HUDEP-2 (cell line): Measurements from ENCODE around the gene PPIF.

Source experiments
- DNase-seq, 76 experiments: peaks; one replicate each; lab custom pipeline; 2025; ENCODE audit not compliant: unreplicated experiment in 76 of 76; lab: John Stamatoyannopoulos, UW

The PPIF gene

DNA sequence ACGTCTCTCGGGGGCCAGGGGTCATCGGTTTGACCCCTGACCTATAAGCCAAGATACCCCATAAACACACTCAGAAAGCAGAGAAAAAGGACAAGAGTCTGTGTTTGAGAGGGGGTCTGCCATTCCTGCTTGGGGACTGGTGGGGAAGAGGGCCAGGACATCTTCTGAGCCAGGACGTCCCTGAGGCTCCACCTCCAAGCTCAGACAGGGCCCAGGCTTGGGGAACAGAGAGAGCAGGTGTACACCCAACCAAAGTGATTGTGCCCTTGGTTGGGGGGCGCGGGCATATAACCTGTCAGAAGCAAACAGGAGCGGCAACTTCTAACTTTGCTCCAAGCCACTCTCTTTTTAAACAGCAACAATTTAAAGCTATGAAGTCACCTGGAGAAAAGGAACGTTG, 33.9 kb upstream of the PPIF start:
- no peak for DNase-seq

DNA sequence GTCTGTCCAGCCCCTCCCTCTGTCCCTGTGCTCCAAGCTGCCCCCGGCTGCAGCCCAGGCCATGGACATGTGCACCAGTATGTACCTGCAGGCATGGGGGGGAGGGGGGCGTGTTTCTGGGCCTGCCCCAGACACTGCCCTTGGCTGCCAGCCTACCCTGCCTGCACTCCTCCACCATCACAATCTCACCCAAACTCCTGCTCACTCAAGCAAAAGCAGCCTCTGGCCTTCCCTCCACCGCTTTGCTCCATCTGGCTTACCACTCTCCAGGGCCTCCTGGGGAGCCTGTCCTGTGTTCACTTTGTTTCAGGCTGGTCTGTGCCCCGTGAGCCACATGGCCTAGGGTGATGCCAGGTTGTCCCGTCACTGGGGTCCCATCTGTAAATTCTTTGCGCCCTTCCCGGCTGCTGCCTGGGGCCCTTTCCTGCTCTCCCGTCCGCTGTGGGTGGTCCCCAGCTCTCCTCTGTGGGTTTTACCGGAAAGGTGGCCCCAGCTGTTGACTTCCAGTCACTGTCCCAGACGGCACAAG, 33.3 kb upstream of the PPIF start:
- no peak for DNase-seq

DNA sequence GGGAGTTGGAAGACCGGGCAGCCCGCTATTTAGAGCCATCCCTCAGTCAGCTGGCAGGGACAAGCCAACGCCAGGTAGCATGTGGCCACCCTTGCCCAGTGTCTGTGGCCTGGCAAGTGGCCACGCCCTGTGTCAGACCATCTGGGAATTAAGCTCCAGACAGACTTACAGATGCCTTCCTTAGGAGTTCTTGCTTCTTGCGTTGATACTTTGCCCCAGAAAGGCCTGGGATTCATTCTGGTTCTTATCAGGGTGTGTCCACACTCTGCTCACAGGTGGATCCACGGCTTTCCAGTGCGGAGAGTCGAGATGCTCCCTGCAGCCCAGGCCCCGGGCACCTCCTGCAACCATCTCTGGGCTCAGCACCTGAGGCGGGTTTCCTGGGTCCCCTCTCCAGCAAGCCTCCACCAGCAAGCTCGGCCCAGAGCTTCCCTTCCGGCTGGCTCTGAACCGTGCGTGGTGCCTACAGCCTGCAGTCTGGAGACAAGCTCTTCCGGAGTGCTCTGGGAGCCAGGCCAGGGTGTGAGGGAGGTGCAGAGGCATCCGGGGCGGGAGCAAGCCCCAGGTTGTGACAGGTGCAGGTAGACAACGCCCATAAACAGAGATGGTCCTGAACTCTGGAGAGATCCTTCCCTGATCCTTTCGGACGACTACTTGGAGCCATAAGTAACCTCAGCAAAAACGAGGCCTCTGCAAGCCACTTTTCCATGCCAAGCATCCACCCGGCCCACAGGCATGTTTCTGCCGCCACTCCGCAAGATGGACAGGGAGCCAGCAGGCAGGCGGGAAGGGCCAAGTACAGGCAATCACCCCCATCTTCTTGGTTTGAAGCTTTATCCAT, 32.3 kb upstream of the PPIF start:
- no peak for DNase-seq

DNA sequence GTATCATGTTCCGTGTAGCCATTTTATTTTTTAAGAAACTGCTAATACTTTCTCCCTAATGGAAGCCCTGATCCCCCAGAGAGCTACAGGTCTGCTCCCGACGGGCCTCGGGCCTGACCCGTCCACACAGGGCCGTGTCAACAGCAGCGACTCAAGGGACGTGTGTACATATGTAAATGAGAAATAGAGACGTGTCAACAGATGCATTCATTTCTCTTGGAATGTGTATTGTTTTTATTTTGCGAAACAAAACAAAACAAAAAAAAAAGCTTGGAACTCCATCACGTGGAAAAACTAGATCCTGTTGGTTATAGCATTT, 31.7 kb upstream of the PPIF start:
- DNase-seq: no peak

DNA sequence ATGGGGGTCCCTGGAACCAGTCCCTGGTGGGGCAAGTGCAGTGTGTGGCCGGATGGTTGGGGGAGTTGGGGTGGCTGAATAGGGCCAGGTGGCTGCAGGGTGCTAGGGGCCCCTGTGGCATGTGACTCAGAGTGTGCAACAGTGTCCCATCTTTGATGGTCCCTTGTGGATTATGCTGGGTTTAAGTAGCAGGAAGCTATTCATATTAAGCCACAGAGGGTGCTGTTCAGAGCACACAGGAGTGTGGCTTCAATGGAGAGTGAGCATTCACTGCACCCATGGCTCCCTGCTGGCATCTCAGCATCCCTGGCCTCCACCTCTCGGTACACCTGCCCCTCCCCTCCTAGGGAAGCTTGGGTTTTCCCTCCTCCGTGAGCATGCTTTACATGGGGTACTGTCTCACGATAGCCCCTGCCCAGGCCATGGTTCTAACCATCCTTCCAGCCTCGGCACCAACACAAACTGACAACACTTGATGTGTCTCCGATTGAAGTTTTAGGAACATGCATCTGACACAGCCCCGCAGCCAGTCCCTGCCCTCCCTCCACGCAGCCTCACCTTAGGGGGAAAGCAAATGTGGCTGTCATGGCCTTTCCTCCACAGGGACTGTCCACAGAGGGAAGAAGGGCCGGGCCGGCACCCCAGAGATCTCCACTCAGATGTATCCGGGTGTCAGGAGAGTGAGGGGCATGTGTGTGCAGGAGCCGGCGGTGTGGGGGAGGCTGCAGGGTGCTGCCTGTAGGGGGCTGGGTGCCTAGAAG, 30.4 kb upstream of the PPIF start:
- no peak for DNase-seq

DNA sequence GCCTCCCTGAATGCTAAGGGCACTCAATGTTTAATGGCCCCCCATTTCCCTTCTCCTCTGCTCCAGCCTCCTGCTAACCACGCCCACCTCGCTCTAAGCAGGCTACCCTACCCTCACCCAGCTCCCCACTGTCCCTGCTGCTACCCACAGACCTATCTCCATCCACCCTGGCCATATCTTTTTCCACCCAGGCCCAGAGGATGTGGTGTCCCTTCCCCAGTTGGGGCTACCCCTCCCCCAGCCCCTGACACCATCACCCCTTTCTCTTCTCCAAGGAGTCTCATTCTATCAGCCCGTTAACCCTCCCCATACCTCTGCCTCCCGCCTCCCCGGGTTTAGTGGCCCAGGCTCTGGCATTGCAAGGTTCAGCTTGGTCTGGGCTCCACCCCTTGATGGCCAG, 28.9 kb upstream of the PPIF start:
- DNase-seq: no peak

DNA sequence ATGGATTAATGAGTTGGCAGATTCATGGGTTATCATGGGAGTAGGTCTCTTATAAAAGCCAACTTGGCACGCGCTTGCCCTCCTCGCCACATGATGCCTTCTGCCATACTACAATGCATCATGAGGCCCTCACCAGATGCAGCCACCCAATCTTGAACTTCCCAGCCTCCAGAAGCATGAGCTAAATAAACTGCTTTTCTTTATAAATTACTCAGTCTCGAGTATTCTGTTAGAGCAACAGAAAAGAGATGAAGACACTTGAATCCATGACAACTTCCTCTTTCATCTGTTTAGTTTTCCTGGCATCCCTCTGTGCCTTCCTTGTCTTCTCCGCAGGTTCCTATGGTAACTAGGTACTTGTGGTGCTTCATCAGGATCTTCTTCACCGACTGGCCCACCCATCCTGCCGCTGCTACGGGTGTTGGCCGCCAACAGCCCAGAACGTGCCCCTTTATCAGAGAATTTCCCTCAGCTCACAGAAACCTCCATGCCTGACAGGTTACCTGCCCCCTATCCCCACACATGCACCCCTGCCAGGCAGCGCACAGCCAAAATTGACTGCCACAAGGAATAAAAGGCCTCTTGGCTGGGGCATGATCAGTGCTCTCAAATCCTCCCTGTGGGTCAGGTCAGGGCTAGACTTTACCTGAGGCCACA, 28.0 kb upstream of the PPIF start:
- no peak for DNase-seq

DNA sequence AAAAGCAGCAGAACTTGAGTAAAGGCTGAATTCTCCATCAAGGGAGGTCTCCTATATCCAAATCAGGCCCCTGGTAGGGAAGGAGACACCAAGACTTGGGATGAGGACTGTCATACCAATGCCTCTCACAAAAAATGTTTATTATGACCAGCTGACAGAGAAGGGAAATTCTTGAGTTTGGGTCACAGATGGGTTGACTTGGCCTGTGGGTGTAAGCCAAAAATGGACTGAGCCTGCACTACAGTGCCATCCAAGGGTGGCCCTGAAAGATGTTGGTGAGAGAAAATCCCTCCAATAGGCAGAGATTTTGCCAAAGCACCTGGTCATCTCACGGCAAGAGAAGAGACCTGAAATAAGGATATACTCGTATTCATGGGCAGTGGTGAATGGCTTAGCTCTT, 27.0 kb upstream of the PPIF start:
- no peak for DNase-seq

DNA sequence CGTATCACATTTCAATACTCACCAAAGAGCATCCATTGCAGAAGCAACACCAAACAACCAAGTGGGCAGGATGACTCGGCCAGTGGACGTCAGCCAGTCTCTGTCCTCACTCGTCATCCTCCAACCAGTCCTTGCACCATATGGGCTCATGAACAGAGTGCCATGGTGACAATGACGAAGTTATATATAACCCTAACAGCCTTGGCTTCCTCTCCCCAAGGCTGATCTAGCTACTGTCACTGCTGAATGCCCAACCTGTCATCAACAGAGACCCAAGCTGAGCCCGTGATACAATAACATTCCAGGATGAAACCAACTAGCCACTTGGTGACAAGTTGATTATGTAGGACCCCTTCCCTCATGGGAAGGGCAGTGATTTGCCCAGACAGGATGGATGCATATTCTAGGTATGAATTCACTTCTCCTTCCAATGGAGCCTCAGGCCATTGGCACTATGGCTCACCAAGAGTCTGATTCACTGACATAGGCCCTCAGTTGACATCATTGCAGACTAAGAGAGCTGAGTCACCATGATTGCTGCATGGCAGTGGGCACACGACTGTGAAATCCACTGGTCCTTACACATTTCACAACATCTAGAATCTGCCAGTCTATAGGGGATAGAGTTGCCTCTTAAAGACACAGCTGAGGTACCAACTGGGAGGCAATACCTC, 26.3 kb upstream of the PPIF start:
- DNase-seq: no peak

DNA sequence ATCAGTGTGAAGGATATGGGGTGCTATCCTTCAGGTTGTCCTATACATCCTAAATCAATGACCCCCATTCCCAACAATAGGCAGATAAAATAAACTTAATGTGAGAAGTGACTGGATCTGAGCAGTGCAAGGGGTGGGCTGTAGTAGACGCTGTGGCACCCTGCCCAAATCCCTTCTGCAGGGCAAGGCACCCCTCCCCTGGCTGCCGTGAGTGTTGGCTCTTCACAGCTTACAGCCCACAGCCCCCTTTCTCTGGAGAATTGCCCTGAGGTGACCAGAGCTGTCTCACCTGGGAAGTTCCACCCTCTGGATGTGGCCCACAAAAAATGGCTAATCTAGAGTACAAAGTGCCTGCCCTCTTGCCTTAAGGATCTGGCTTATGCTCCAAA, 25.8 kb upstream of the PPIF start:
- no peak for DNase-seq

DNA sequence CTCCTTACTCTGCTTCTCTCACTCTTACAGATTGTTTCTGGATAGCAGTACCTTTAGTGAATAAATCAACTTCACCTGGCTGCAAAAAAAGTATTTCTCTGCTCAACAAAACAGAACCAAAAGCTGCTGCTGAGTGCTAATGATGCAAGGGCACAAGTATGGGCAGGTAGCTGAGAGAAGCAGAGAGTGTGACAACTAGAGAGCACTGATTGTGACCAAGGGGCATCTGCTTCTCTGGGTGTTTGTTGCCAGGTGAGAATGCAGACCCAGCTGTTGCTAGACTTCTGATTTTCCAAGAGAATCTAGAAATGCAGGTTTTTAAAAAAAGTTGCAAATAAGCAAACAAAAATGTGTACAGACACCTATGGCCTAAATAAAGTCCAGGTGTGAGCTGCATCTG, 25.3 kb upstream of the PPIF start:
- DNase-seq: no peak

DNA sequence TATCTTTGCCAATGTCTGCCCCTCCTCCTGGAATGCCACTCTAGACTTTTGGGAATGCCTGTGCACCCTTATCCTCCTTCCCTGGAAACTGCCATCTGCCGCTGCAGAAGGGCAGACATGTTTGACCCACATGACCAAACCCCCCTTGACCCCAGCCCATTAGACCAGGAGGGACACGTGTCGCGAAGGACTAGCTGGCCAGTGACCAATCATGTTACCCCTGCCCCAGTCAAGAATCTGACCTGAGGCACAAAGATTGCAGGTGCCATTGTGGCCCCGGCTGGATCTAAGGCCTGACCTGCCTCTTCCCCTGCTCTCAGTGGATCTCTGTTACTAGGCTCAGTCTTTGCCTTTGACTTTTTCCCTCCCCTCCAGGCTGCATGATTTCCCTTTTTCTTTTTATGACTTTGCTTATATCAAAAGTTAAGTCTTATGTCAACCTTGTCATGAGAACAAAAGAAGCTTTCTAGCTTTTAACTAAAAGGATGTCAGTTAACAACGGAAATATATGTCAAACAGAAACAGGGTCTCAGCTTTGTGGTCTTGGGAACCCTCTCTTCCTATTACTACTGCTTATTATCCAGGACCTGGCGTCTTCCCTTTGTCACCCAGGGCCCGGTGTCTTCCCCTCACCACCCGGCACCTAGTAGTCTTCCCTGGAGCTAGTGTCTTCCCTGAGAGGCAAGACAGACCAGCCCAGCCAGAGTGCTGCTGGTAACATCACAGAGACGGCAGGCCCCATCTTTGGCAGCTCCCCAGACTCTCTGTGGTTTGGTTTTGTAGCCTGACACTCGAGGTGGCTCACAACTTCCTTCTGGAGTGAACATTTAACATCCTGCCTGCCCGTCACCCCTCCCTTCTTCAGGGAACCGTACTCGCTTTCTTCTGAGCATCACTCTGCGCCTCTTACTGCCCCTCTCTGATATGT, 24.4 kb upstream of the PPIF start:
- DNase-seq: peak in 35 of 76 experiments; percentile 7 to 67 (median 30)

DNA sequence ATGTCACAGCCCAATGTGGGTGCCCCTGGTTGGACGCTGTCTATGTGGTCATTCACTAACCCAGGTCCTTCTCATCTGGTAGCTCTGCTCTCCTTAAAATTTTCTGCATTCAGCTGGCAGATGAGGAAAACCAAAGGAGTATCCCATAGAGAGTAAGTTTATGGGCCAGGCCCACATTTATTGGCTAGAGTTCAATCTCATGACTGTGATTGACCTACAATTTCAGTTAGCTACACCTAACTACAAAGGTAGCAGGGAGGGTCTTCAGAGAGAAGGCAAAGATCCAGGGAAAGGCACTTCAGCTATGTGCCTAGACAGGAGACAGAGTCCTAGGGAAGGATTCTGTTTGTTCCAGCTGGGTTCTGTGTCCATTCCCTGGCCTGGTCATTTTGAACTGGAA, 23.7 kb upstream of the PPIF start:
- DNase-seq: no peak

DNA sequence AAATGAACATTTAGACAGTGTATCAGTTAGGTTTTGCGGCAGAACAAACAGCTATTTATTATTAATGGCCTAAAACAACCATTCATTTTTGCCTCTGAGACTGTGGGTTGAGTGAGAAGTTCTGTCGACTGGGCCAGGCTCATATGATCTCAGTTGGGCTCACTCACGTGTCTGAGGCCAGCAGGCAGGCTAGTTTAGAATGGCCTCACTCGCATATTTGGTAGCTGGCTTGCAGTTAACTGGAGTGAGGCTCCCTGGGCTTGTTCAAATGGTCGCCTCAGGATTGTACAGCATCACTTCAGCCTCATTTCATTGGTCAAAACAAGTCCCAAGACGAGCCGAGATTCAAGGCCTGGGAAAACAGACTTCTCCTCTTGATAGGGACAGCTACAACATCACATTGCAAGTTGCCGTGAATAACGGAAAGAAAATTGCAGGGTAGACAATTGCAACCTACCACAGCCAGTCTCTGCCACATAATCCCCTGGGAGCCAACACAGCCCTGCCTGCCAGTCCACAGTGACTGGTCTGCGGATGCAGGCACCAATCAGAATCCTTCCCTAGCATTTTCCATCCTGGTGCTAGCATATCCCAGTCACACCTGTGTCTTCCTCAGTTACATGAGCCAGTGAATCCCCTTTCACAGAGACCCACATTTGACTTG, 23.1 kb upstream of the PPIF start:
- DNase-seq: no peak

DNA sequence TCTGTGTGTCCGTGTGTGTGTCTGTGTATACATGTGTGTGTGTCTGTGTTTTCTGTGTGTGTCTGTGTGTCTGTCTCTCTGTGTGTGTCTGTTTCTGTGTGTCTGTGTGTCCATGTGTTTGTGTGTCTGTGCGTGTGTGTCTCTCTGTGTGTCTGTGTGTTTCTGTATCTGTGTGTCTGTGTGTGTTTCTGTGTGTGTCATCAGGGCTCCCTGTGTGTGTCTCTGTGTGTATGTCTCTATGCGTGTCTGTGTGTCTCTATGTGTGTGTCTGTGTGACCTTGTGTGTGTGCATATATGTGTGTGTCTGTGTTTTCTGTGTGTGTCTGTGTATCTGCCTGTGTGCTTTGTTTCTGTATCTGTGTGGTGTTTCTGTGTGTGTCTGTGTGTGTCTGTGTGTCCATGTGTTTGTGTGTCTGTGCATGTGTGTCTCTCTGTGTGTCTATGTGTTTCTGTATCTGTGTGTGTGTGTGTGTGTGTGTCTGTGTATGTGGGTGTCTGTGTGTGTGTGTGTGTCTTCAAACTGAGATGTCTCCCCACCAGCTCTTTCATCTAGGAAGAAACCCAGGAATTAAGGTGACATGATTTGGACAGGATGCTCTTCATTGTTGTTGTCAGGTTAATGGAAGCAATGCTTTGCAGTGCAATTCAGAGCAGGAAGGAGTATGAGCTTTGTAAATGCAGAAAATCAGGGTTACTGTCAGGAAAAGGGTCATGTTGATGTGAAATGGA, 20.7 kb upstream of the PPIF start:
- no peak for DNase-seq

DNA sequence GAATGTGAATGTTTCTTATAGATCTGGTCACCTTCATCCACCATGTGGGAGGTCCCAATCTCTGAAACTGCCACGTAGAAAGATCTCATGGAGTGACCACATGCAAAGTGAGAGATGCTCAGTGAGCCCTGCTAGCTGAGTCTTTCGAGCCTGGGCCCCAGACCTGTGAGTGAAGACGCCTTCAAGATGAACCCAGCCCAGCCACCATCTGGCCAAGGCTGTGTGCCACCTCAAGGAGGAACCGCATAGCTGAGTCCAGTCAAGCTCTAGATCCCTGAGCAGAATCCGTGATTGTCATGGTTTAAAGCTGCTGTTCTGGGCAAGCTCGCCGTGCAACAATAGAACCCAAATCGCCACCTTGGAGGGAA, 20.2 kb upstream of the PPIF start:
- no peak for DNase-seq

DNA sequence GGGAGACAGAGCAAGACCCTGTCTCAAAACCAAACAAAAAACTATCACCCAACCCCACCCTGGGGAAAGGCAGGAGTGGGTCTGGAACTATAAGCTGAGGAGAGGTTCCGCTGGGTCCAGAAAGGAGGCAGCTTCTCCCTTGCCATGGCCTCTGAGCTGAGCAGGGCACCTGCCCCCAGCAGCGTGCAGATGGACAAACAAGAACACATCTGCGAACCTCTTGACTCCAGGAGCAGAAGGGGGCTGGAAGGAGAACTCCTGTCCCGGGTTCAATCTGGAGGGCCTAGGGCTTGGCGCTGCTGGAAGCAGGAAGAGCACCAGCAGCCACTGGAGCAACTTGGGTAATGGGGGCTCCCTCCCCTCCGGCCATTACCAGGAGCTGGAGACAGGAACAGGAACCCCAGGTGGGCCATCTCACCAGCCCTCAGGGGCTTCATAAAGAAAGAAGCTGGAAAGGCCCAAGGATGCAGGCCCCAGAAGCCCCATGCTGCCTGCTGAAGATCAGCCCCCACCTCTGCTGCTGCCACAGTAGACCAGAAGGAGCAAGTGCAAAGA, 19.0 kb upstream of the PPIF start:
- no peak for DNase-seq

DNA sequence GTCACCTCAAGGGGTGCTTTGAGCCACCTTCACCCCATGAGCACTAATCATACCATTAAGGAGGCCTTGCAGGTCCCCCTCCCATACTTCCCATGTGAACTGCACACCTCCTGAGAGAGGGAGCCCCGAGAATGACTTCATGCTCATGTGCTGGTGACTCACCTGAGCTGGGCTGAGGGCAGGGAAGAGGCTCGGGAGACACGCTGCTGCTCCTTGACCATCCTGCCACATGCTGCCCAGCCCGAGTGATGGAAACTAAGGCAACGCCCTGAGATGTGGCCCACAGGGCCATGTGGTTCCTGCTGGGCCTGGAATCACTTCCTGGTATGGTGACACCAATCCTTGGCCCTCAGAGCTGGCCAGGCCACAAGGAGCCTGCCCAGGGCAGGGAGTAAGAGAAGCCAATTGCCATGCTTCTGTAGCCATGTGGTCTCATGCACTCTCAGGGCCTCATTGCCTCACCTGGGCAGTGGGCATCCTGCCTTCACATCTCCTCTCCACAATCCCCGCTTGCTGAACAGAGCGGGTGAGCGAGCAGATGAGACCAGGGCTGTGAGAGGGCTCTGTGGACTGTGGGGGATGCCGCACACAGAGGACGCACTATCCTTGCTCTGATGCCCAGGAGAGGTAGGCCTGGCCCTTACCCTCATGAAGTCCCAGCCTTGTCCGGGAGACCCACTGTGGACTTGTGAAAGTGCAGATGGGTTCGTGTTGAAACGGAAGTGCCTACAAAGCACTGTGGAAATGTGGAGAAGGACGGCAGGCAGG, 18.3 kb upstream of the PPIF start:
- no peak for DNase-seq
